SIG-M5 (cell line): ENCODE data around the gene BHLHA9.

ENCODE experiments used
- DNase-seq: peaks from one replicate; lab custom pipeline; 2025; lab: John Stamatoyannopoulos, UW

The BHLHA9 gene

DNA sequence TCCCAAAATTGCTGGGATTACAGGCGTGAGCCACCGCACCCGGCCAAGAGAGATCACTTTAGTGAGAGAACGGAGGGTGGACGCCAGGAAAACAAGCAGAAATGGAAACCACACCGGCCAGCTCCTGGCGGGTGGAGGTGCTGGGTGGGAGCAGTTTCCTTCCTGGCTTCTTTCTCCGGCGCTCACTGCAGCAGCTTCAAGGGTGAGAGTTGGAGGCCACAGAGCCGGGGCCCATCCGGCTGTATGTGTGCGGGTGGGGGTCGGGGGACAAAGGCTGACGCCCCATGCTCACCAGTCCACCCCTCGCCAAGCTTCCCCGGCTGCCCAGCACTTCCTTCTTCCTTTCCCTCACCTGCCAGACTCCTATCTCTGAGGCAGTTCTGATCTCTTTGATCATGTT is 13.5 kb upstream of the BHLHA9 start:
- DNase-seq = no peak

DNA sequence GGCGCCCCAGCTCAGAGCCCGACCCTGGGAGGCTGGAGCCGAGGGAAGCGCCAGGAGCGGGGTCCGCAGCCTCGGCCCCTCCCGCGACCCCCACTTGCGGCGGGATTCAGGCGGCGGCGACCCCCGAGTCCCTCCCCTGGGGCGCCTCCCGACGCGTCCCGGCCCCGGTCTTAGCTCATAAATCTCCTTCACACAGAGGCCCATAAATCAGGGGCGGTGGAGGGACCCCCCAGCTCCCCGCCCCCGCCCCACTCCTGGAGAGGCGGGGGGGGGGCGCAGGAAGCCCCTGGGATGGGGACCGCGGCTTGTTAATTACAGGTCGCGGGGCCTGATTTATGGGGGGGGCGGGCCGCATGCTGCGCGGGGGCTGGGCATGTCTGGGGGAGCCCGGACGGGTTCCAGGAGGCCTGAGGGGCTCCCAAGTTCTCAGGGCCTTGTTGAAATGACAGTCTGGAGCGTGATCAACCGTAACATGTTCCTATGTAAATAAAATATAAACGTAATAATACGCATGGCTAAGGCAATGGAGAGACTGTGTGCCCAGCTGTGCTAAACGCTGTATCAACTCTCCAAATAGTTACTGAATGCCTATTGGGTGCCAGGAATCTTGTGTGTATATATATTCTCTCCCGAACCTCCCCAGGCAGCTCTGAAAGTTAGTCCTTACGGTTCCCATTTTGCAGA is 10.0 kb upstream of the BHLHA9 start:
- DNase-seq = no peak

DNA sequence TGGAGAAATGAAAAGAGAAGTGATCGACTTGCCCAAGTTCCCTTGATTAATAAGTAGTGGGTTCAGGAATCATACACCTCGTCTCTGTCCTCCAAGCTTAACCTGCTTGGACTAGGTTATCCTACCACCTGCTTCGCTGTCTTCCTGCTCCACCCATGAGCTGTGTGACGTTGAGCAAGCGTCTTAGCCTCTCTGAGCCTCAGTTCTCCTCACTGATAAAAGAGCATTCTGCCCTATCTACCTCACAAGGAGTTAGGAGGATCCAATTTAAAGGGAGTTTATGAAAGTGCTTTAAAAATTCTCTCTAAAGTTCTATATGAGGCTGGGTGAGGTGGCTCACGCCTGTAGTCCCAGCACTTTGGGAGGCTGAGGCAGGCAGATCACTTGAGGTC is 9.5 kb upstream of the BHLHA9 start:
- no peak for DNase-seq

DNA sequence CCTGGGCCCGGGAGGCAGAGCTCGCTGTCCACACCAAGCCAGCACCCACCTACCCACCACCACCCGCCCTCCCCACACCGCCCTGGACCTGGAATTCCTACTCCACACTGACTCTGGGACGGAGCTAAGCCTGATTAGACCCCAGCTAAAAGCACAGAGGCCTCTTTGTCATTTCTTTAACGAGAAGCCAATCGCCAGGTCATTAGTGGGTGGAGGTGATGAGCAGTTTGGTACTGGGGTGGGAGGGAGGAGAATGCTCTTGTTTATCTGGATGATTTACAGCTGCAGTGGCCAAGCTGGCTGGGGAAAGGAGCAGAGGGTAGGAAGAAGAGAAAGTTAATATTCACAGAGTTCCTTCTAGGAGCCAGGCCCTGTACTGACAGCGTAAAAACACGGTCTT is 6.0 kb upstream of the BHLHA9 start:
- no peak for DNase-seq

DNA sequence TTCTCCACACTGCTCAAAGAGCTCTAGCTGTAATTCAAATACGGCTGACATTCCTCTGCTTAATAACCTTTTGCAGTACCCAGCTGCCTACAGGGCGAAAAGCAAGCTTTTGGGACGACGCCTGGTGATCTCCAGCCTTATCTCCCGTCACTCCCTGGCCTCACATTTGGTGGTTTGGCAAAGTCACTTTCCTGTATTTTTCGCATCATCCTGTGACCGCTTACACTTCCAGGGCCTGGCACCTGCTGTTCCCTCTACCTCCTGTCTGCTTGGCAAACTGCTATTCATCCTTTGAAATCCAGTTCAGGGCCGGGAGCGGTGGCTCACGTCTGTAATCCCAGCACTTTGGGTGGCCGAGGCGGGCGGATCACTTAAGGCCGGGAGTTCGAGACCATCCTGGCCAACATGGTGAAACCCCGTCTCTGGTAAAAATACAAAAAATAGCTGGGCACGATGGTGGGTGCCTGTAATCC is 2.7 kb upstream of the BHLHA9 start:
- no peak for DNase-seq

DNA sequence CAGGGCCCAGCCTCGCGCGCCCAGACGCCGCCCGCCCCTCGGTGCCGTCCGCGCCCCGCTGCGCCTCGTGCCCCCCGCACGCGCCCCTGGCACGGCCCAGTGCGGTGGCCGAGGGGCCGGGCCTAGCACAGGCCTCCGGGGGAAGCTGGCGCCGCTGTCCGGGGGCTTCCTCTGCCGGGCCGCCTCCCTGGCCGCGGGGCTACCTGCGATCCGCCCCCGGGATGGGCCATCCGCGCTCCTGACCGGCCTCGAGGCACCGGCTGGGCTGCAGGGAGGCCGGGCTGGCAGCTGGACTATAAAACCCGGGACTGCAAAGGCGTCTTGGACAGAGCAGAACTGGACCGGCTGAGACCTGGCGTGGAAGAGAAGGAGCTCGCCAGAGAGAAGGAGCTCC is 783 bp downstream of the BHLHA9 start:
- no peak for DNase-seq

DNA sequence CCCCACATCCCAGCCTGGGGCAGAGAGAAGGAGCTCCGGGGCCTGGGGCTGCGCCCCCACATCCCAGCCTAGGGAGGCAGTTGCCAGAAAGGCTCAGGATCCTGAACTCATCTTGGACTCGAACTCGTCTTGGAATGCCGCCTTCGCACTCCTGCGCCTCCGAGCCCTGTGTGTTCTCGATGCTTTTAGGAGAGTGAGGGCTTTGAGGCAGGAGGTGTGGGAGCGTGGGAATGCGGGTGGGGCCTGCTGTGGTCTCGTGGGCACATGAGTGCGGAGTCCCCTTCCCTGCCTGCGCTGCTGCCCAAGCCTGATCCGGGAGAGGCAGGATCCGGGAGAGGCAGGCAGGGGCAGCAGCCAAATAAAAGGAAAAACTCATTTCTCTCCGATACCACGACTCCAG is 1.2 kb downstream of the BHLHA9 start:
- DNase-seq = no peak

DNA sequence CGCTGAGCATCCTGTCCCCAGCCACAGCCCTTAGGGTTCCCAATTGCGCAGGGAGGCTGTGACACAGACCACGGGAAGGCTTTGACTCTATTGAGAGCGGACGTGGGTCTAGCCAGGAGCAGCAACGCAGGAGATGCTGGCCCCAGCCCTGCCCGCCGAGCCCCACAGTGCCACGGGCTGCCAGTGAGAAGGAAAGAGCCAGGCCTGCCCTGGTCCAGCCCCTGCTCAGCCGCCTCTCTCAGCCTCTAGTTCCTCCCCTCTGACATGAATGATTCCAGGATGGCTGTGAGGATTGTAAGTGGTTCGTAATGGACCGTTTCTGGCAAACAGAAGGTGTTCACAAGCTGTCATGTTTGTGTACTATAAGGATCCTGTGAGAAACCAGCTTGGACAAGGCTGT is 2.5 kb downstream of the BHLHA9 start:
- no peak for DNase-seq

DNA sequence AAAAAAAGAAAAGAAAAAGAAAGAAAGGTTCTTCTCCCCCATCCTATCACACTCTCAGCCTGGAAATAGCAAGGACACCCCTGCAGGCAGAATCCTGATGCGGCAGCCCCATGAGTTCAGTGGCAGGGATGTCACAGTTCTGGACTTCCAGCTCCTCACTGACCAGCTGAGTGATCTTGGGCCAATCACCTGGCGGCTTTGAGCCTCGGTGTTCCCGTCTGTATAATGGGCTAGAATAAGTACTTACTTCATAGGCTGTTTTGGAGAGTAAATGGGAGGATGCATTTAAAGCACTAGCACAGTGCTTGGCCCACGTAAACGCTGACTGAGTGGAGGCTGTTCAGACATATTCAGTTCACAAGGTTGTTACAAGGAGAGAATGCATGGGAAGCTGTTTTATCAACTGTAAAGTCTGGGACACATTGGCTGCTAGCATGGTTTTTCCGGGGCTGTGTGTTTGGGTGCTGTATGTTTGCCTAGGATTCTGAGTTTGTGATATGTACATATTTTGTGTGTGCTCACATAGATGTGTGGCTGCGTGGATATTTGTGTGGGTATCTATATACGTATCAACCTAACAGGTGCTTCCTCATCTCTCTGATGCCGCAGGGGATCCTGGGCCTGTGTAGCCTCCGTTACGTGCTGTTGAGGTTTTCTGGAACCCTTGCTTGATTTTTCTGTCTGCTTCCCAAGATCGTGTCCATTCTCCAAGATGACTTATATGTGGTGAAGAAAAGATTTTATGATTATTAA is 3.4 kb downstream of the BHLHA9 start:
- no peak for DNase-seq

DNA sequence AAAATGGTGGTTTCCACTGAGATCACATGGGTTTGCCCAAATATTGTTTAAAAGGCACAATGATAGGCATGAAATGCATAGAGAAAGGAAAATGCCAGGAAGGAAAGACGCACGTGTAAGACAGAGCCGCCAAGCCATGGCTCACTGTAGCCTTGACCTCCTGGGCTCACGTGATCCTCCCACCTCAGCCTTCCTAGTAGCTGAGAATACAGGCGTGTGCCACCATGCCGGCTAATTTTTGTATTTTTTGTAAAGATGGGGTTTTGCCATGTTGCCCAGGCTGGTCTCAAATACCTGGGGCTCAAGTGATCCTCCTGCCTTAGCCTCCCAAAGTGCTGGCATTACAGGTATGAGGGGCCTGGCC is 4.0 kb downstream of the BHLHA9 start:
- DNase-seq = no peak

DNA sequence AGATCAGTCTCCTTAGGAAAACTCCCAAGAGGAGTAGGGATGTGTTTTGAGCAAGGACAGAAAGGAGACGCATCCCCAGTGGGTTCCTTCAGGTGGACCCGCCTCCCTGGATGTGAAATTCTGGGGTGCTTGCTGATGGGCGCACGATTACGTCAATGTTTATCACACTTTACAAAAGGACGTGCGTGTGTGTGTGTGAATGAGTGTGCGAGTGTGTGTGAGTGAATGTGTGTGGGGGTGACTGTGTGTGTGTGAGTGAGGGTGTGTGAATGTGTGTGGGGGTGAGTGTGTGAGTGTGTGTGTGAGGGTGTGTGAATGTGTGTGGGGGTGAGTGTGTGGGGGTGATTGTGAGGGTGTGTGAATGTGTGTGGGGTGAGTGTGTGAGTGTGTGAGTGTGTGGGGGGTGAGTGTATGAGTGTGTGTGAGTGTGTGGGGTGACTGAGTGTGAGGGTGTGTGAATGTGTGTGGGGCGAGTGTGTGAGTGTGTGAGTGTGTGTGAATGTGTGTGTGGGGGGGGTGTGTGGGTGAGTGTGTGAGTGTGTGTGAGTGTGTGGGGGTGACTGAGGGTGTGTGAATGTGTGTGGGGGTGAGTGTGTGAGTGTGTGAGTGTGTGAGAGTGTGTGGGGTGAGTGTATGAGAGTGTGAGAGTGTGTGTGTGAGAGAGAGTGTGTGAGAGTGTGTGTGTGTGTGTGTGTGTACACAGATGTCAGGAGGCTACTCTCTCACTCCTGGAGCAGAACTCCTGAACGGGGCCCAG is 5.1 kb downstream of the BHLHA9 start:
- no peak for DNase-seq

DNA sequence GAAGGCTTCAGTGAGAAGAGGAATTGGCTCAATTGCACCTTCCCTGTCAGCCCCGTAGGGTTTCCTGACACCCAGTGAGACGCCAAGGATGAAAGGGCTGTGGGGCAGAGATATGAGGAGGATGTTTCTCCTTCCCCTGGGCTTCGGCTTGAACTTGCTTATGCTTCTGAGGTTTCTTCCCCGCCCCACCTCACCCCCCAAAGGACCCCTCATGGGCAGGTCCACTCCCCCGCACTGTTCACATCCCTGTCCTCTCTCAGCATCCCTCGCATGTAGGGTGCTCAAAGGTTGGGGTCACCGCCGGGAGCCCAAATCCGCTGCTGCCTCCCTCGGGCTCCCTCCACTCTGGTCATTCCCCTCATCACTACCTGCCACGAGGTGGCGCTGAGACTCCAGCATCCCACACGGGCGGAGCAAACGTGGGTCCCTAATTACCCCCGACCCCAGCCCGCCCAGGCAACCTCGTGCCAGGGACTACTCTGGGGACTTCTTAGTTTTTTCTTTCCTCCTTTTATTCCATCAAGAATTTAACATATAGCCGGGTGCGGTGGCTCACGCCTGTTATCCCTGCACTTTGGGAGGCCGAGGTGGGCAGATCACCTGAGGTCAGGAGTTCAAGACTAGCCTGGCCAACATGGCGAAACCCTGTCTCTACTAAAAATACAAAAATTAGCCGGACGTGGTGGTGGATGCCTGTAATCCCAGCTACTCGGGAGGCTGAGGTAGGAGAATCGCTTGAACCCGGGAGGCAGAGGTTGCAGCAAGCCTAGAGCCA is 5.9 kb downstream of the BHLHA9 start:
- DNase-seq = no peak

DNA sequence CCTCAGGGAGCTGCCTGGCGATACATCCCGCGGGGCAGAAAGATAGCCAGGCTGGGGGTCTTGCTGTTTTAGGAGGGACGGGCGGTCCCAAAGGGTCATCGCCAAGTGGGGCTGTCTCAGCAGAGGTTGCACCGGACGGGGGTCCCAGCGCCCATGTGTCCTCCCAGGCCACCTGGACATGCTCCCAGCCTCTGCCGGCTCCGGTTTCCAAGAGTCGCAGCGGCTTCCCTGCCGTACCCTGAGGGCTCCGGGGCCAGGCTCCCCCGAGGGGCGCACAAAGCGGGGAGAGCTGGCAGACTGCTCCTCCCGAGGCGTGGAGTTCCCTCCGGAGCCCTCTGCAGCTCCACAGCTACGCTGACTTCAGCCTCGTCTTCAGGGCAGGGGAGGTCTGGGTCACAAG is 10.4 kb downstream of the BHLHA9 start:
- DNase-seq = no peak

DNA sequence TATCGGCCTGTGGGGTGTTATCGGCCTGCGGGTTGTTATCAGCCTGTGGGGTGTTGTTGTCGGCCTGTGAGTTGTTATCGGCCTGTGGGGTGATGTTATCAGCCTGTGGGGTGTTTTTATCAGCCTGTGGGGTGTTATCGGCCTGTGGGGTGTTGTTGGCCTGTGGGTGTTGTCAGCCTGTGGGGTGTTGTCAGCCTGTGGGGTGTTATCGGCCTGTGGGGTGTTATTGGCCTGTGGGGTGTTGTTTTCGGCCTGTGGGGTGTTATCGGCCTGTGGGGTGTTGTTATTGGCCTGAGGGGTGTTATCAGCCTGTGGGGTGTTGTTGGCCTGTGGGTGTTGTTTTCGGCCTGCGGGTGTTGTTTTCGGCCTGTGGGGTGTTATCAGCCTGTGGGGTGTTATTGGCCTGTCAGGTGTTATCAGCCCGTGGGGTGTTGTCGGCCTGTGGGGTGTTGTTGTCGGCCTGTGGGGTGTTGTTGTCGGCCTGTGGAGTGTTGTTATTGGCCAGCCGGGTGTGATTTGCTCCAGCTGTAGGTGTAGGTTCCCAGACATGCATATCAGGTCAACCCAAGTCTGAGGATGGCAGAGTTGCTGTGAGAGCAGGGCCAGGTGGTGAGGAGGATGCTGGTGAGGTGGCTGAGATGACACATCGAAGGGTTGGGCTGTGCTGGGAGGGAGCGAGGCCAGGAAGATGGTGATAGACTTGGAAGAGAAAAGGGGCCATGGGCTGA is 16.3 kb downstream of the BHLHA9 start:
- DNase-seq = no peak

DNA sequence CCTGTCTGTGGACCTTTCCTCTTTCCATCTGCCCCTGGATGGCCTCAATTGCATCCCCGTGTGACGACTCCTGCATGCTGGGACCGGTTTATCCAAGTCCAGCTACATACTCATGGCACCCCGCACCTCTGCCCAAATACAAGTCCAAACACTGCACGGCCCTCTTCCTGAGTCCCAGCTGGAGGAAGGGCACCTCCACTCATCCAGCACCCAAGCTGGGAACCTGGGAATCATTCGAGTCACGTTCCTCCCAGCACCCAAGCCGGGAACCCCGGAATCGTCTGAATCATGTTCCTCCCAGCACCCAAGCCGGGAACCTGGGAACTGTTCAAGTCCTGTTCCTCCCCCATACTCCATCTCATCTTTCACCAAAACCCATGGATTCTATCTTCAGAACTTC is 19.5 kb downstream of the BHLHA9 start:
- no peak for DNase-seq

DNA sequence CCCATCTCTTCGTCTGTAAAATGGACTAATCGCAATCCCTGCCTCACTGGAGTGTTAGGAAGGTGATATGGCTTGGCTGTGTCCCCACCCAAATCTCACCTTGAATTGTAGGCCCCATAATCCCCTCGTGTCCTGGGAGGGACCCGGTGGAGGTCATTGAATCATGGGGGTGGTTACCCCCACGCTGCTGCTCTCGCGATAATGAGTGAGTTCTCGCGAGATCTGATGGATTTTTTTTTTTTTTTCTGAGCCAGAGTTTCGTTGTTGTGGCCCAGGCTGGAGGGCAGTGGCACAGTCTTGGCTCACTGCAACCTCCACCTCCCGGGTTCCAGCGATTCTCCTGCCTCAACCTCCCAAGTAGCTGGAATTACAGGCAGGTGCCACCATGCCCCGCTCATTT is 20.4 kb downstream of the BHLHA9 start:
- DNase-seq = no peak

DNA sequence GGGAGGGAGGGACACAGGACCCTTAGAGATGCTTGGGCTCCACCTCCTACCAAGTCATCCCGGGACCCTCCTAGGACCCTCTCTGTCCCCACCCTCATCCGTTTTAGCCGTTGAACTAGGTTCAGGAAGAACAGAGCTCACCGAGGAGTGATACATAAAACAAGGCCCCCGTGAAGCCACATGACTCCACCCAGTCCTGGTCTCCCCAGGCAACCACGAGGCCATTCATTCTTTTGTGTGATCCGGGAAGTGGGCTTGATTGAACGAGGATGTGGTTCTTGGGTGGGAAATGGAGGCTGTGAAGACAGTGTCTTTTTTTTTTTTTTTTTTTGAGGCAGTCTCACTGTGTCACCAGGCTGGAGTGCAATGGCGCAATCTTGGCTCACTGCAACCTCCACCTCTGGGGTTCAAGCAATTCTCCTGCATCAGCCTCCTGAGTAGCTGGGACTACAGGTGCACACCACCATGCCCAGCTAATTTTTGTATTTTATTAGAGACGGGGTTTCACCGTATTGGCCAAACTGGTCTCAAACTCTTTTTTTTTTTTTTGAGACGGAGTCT is 24.0 kb downstream of the BHLHA9 start:
- DNase-seq = no peak

DNA sequence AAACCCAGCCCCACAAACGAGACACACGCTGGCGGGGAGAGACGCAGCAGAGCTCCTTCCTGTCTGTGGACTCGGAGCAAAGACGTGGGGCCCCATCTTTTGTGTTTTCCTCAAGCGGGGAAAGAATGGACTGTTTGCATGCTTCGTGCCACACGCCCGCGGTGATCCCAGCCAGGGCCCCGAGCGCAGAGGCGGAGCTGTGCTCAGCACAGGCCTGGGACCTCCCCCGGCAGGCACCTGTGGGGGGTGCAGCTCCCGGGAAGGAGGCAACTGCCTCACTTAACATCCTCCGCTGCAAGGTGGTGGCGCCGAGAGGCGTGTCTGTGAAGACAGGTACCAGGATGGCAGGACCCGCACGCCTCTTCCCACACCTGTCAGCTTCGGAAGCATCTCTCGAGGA is 28.4 kb downstream of the BHLHA9 start:
- DNase-seq = no peak

DNA sequence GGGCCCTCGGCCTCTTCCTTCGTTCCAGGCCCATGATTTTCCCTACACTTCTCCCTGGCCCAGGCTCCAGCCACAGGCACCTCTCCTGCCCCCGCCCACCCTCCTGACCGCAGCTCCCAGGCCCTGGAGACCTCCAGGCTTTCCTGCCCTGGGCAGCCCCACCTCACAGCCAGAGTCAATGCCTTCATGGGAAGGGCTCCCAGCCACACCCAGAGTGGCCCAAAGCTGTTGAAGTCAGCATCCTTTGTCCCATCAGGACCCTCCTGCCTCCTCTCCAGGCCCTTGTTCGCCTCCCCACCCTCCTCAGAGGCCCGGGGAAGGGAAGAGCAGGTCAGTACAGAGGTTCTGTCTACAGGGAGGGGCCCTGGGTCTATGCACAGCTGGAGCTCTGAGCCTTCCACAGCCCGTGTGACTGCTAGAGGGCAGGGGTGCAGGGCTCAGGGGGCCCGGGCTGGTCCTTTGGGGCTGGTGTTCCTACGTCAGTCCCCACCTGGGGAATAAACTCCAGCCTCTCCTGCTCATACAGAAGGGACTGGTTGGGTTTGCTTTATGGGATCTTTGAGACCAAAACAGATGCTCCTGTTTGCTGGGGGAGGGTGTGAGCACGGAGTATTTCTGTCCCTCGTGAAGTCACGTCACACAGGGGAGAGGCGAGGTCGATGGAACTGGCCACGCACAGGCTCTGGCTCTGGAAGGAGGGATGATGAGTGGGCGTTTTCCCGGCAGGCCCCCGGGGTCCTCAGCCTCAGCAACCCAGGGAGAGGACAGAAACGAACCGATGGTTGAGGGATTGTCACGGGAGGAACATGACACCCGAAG is 29.5 kb downstream of the BHLHA9 start:
- DNase-seq = no peak

DNA sequence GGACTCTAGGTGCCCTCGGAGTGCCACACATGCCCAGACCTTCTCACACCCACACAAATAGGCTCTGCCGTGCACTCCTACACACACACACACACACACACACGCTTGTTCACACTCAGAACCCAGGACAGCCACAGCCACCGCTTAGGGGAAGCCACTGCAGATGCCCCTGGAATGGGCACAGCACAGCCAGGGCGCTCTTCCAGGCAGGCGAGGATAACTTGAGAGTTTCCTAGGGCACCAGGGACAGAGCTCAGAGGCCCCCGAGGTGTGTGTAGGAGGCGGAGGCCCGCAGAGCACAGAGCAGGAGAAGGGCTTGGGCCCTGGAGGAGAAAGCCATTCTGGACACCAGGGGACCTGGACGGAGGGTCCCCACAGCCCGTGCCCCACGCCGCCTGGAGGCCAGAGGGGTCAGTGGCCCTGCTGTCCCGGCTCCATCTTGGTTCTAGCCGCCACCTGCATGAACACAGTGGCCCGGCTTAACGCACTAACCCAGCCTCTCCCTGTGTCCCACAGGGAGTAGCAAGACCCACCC is 30.2 kb downstream of the BHLHA9 start:
- DNase-seq = no peak
